ENCODE measurements around the gene AGAP5.
"Not testable (repeated sequence)": the region's sequence is repeated elsewhere in the genome, so short reads cannot be mapped to it uniquely, and the experiment has no call there.

AGAP5 gene

DNA sequence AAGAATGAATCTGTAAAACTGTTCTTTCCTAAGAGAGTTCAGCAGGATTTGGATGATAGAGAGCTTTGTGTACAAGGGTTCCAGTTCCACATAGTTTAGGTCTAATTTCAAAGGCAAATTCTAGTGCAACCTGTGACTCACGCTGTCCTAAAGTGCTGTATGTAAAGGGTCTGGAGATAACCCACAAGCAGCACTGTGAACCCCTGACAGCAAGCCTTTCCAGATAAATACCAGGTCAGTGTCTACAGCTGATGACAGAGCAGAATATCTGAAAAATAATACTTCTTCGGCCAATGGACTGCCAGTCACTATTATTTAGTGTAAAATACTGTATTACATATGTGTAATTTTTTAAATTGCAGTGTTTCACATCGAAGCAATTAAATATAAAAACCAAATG lies 16.0 kb upstream of the AGAP5 start:
- not testable (repeated sequence) for H3K27ac ChIP-seq (ENCODE audit: low read length); H3K4me3 ChIP-seq (ENCODE audit: low read length in 2 of 2); H3K27me3 ChIP-seq (ENCODE audit: control insufficient read depth in 1 of 2, insufficient read depth in 2 of 2, low read length in 2 of 2); H3K4me1 ChIP-seq (ENCODE audit: control insufficient read depth, insufficient read depth, low read length); H3K9ac ChIP-seq (ENCODE audit: low read length in 2 of 2); H3K9me3 ChIP-seq (ENCODE audit: control insufficient read depth in 2 of 2, low read length in 2 of 2)
- peaks cover 18 to 21% of the 10 kb centered on the region in 2 donors for H3K36me3 ChIP-seq (ENCODE audit: control insufficient read depth in 2 of 2, insufficient read depth in 2 of 2, low read length in 2 of 2)

GRCh38 chr10:73711683-73712082 lies 13.8 kb upstream of the AGAP5 start:
- H3K36me3 ChIP-seq (ENCODE audit: control insufficient read depth in 2 of 2, insufficient read depth in 2 of 2, low read length in 2 of 2) = peaks cover 8 to 12% of the 10 kb centered on the region in 2 donors

DNA sequence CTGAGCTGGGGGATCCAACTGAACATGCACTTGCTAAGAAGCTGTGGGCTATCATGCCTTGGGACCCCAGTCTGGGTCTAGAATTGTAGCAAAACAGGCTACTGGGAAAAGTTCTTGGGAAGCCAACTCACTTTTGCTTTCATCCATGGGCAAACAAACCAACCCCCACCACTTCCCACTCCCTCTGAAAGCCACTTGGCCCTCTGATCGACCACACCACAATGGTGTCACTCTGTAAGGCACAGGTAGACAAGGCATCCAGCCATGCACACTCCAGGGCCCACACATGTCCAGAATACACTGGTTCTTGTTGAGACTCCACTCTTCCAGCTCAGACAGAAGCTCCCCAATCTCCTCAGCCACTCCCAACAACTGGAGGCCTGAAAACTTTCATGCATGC lies 10.2 kb upstream of the AGAP5 start:
- not testable (repeated sequence) for H3K36me3 ChIP-seq (ENCODE audit: control insufficient read depth in 2 of 2, insufficient read depth in 2 of 2, low read length in 2 of 2); H3K9ac ChIP-seq (ENCODE audit: low read length in 2 of 2); H3K4me3 ChIP-seq (ENCODE audit: low read length in 2 of 2); H3K9me3 ChIP-seq (ENCODE audit: control insufficient read depth in 2 of 2, low read length in 2 of 2); H3K4me1 ChIP-seq (ENCODE audit: control insufficient read depth, insufficient read depth, low read length); H3K27me3 ChIP-seq (ENCODE audit: control insufficient read depth in 1 of 2, insufficient read depth in 2 of 2, low read length in 2 of 2); H3K27ac ChIP-seq (ENCODE audit: low read length)

More at GRCh38 chr10:73711683-73712082, 13.8 kb upstream of the AGAP5 start:
- H3K9me3 ChIP-seq (ENCODE audit: control insufficient read depth in 2 of 2, low read length in 2 of 2); H3K27me3 ChIP-seq (ENCODE audit: control insufficient read depth in 1 of 2, insufficient read depth in 2 of 2, low read length in 2 of 2); H3K27ac ChIP-seq (ENCODE audit: low read length); H3K9ac ChIP-seq (ENCODE audit: low read length in 2 of 2); H3K4me1 ChIP-seq (ENCODE audit: control insufficient read depth, insufficient read depth, low read length); H3K4me3 ChIP-seq (ENCODE audit: low read length in 2 of 2): not testable (repeated sequence)

- H3K36me3 ChIP-seq (ENCODE audit: control insufficient read depth in 2 of 2, insufficient read depth in 2 of 2, low read length in 2 of 2); H3K27ac ChIP-seq (ENCODE audit: low read length); H3K4me3 ChIP-seq (ENCODE audit: low read length in 2 of 2); H3K4me1 ChIP-seq (ENCODE audit: control insufficient read depth, insufficient read depth, low read length); H3K27me3 ChIP-seq (ENCODE audit: control insufficient read depth in 1 of 2, insufficient read depth in 2 of 2, low read length in 2 of 2); H3K9ac ChIP-seq (ENCODE audit: low read length in 2 of 2); H3K9me3 ChIP-seq (ENCODE audit: control insufficient read depth in 2 of 2, low read length in 2 of 2): not testable (repeated sequence)
Observed at GRCh38 chr10:73707628-73708027, 9.7 kb upstream of the AGAP5 start.

GRCh38 chr10:73706488-73706887 lies 8.6 kb upstream of the AGAP5 start:
- H3K4me1 ChIP-seq (ENCODE audit: control insufficient read depth, insufficient read depth, low read length); H3K27me3 ChIP-seq (ENCODE audit: control insufficient read depth in 1 of 2, insufficient read depth in 2 of 2, low read length in 2 of 2); H3K9ac ChIP-seq (ENCODE audit: low read length in 2 of 2); H3K36me3 ChIP-seq (ENCODE audit: control insufficient read depth in 2 of 2, insufficient read depth in 2 of 2, low read length in 2 of 2); H3K4me3 ChIP-seq (ENCODE audit: low read length in 2 of 2); H3K27ac ChIP-seq (ENCODE audit: low read length); H3K9me3 ChIP-seq (ENCODE audit: control insufficient read depth in 2 of 2, low read length in 2 of 2): not testable (repeated sequence)

DNA sequence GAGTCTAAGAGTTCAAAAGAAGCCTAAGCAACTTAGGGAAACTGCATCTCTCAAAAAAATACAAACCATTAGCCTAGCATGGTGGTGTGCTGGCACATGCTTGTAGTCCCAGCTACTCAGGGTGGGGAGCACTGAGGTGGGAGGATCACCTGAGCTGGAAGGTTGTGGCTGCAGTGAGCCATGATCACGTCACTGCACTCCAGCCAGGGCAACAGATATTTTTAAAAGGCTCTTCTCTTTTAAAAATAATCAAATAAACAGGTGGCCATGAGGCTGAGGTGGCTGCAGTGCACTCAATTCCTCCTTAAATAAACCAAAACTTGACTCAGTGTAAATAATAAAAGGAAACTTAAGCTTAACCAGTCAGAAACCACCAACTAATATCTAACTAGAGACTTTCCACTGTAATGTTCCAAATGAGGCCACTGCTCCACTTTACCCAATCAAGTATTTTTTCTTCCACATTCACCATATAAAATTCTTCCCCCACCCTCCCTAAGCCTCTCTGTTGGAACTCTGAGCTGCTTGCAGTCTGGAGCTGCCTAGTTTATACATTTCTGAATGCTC lies 7.7 kb upstream of the AGAP5 start:
- not testable (repeated sequence) for H3K9ac ChIP-seq (ENCODE audit: low read length in 2 of 2); H3K27me3 ChIP-seq (ENCODE audit: control insufficient read depth in 1 of 2, insufficient read depth in 2 of 2, low read length in 2 of 2); H3K27ac ChIP-seq (ENCODE audit: low read length); H3K4me3 ChIP-seq (ENCODE audit: low read length in 2 of 2); H3K9me3 ChIP-seq (ENCODE audit: control insufficient read depth in 2 of 2, low read length in 2 of 2); H3K36me3 ChIP-seq (ENCODE audit: control insufficient read depth in 2 of 2, insufficient read depth in 2 of 2, low read length in 2 of 2); H3K4me1 ChIP-seq (ENCODE audit: control insufficient read depth, insufficient read depth, low read length)

DNA sequence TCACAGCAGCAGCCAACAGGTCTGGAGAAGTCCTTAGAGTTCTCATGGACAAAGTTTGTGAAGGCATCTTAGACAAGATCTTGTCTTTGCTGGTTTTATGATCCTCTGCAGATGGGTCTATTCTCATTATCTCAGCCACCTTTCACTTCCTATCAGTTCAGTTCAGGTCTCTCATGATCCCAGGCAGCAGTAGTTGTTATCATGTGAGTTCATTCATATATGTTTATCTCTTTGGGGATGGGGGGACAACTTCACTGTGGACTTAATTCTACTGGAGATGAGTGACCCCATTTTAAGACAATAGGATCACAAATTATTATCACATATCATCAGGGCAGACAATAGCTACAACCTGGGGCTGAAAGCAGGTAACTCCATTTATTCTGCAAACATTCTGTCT lies 6.0 kb upstream of the AGAP5 start:
- not testable (repeated sequence) for H3K4me1 ChIP-seq (ENCODE audit: control insufficient read depth, insufficient read depth, low read length); H3K27ac ChIP-seq (ENCODE audit: low read length); H3K9me3 ChIP-seq (ENCODE audit: control insufficient read depth in 2 of 2, low read length in 2 of 2); H3K4me3 ChIP-seq (ENCODE audit: low read length in 2 of 2); H3K9ac ChIP-seq (ENCODE audit: low read length in 2 of 2); H3K27me3 ChIP-seq (ENCODE audit: control insufficient read depth in 1 of 2, insufficient read depth in 2 of 2, low read length in 2 of 2); H3K36me3 ChIP-seq (ENCODE audit: control insufficient read depth in 2 of 2, insufficient read depth in 2 of 2, low read length in 2 of 2)

DNA sequence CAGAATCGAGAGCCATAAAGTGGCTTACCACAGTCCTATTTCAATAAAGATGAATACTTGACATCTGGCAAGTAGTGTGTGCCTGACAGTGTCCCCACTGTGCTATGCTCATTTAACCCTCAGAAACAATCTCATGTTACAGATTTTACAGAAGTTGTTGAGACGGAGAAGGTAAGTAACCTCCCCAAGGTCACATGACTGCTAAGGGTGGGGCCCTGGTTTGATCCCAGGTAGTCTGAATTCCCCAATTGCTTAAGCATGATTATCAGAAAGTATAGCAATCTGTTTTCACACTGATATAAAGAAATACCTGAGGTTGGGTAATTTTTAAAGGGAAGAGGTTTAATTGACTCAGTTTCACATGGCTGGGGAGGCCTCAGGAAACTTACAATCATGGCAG lies 910 bp upstream of the AGAP5 start:
- H3K9ac ChIP-seq (ENCODE audit: low read length in 2 of 2); H3K27ac ChIP-seq (ENCODE audit: low read length); H3K27me3 ChIP-seq (ENCODE audit: control insufficient read depth in 1 of 2, insufficient read depth in 2 of 2, low read length in 2 of 2); H3K4me3 ChIP-seq (ENCODE audit: low read length in 2 of 2); H3K36me3 ChIP-seq (ENCODE audit: control insufficient read depth in 2 of 2, insufficient read depth in 2 of 2, low read length in 2 of 2); H3K9me3 ChIP-seq (ENCODE audit: control insufficient read depth in 2 of 2, low read length in 2 of 2); H3K4me1 ChIP-seq (ENCODE audit: control insufficient read depth, insufficient read depth, low read length): not testable (repeated sequence)

DNA sequence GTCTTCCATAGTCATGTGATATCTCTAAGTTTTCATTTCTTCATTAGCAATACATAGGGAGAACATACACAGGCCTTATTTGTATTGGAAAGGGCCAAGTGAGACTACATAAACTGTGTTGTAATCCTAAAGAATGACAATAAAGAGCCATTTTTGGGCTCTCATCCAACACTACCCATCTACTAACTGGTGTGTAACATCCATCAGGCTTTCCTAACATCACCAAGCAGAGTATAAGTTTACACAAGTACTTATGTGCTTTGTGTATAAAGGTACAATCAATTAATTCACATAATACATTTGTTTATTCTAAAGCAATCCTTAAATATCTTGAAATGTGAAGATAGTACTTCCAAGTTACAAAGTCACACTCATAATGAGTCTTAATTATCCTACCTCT lies 2.6 kb downstream of the AGAP5 start:
- not testable (repeated sequence) for H3K4me1 ChIP-seq (ENCODE audit: control insufficient read depth, insufficient read depth, low read length); H3K4me3 ChIP-seq (ENCODE audit: low read length in 2 of 2); H3K9me3 ChIP-seq (ENCODE audit: control insufficient read depth in 2 of 2, low read length in 2 of 2); H3K36me3 ChIP-seq (ENCODE audit: control insufficient read depth in 2 of 2, insufficient read depth in 2 of 2, low read length in 2 of 2); H3K27me3 ChIP-seq (ENCODE audit: control insufficient read depth in 1 of 2, insufficient read depth in 2 of 2, low read length in 2 of 2); H3K27ac ChIP-seq (ENCODE audit: low read length); H3K9ac ChIP-seq (ENCODE audit: low read length in 2 of 2)

- not testable (repeated sequence) for H3K9ac ChIP-seq (ENCODE audit: low read length in 2 of 2); H3K4me1 ChIP-seq (ENCODE audit: control insufficient read depth, insufficient read depth, low read length); H3K4me3 ChIP-seq (ENCODE audit: low read length in 2 of 2); H3K36me3 ChIP-seq (ENCODE audit: control insufficient read depth in 2 of 2, insufficient read depth in 2 of 2, low read length in 2 of 2); H3K9me3 ChIP-seq (ENCODE audit: control insufficient read depth in 2 of 2, low read length in 2 of 2); H3K27ac ChIP-seq (ENCODE audit: low read length); H3K27me3 ChIP-seq (ENCODE audit: control insufficient read depth in 1 of 2, insufficient read depth in 2 of 2, low read length in 2 of 2)
Observed at GRCh38 chr10:73690755-73691154, 7.2 kb downstream of the AGAP5 start.

GRCh38 chr10:73689596-73689995 lies 8.3 kb downstream of the AGAP5 start:
- H3K27ac ChIP-seq (ENCODE audit: low read length); H3K4me3 ChIP-seq (ENCODE audit: low read length in 2 of 2); H3K4me1 ChIP-seq (ENCODE audit: control insufficient read depth, insufficient read depth, low read length); H3K36me3 ChIP-seq (ENCODE audit: control insufficient read depth in 2 of 2, insufficient read depth in 2 of 2, low read length in 2 of 2); H3K9me3 ChIP-seq (ENCODE audit: control insufficient read depth in 2 of 2, low read length in 2 of 2); H3K9ac ChIP-seq (ENCODE audit: low read length in 2 of 2); H3K27me3 ChIP-seq (ENCODE audit: control insufficient read depth in 1 of 2, insufficient read depth in 2 of 2, low read length in 2 of 2): not testable (repeated sequence)

GRCh38 chr10:73687641-73688040 lies 10.3 kb downstream of the AGAP5 start:
- H3K27ac ChIP-seq (ENCODE audit: low read length); H3K9ac ChIP-seq (ENCODE audit: low read length in 2 of 2); H3K4me3 ChIP-seq (ENCODE audit: low read length in 2 of 2); H3K4me1 ChIP-seq (ENCODE audit: control insufficient read depth, insufficient read depth, low read length); H3K36me3 ChIP-seq (ENCODE audit: control insufficient read depth in 2 of 2, insufficient read depth in 2 of 2, low read length in 2 of 2); H3K9me3 ChIP-seq (ENCODE audit: control insufficient read depth in 2 of 2, low read length in 2 of 2); H3K27me3 ChIP-seq (ENCODE audit: control insufficient read depth in 1 of 2, insufficient read depth in 2 of 2, low read length in 2 of 2): not testable (repeated sequence)

All from stomach smooth muscle (tissue), 2 donors.